ENCODE measurements around the gene MPV17L.
"Not testable (repeated sequence)": the region's sequence is repeated elsewhere in the genome, so short reads cannot be mapped to it uniquely, and the experiment has no call there.

DNA sequence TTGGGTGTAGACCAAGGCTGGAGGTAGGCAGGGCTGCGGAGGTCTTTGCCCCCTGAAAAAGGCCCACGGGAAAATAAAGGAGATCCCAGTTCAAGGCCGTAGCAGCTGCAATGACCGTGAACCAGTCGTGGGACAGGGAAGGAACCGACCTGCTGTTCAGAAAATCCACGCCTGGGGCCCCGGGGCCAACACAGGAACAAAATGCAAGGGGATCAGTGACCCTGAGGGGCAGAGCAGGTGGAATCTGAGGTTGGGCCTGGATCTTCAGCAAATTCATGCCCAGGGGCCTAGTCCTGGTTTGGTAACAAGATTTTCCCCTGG lies 915 bp downstream of the MPV17L start:
- TF ChIP-seq CTCF (conservative IDR thresholded peaks at IDR 0.05); EZH2 (IDR thresholded peaks at IDR 0.05; ENCODE audit: low read depth): not testable (repeated sequence)

Measured in PC-9 (cell line).